GM10847 (cell line): ENCODE measurements around the gene TPST2.

Source experiments
- POLR2A ChIP-seq: IDR thresholded peaks from 2 replicates; pipeline ENCODE4 v1.6.1; 2011; ENCODE audit not compliant: insufficient read length; ENCODE audit errors: extremely low read depth

TPST2 gene

DNA sequence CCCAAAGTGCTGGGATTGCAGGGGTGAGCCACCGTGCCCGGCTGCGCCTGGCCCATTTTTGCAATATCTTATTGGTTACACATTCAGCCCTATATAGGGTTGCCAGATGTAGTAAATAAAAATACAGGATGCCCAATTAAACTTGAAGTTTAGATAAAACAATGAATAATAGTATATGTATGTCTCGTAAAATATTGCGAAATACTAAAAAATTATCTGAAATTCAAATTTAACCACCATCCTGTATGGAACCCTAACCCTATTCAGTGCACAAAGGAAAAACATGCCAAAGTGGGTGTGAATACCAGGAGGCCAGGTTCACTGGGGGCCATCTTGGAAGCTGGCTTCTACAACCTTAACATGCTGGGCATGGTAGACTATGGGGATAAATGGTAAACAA, 72.5 kb downstream of the TPST2 start:
- TF ChIP-seq POLR2A, result no peak

DNA sequence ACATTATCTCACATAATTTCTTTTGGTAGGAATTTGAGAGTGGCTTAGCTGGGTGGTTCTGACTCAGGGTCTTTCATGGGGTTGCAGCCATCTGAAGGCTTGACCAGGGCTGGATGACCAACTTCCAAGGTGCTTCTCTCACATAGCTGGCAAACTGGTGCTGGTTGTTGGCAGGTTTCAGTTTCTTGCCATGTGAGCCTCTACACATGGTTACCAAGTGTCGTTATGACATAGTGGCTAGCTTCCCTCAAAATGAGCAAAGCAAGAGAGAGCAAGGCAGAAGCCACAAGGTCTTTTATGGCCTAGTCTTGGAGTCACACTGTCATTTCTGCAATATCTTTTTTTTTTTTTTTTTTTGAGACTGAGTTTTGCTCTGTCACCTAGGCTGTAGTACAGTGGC, 73.4 kb downstream of the TPST2 start:
- no peak for TF ChIP-seq POLR2A

DNA sequence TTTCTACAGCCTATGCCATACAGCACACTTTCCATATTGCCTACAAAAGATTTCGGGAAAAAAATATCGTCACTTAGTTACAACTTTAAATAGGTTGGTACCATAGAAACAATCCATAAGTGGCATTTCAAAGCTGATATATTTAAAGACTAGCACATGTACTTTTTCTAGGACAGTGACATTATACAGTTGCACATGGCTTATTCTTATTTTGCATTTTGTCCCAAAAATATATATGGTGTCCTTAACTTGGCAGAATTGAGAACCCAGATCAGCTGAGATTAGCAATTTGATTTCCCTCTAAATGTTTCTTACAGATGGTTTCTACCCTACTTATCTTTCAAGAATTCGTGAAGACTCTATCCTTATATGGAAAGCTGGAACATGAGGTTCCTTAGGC, 74.0 kb downstream of the TPST2 start:
- TF ChIP-seq POLR2A, result no peak

DNA sequence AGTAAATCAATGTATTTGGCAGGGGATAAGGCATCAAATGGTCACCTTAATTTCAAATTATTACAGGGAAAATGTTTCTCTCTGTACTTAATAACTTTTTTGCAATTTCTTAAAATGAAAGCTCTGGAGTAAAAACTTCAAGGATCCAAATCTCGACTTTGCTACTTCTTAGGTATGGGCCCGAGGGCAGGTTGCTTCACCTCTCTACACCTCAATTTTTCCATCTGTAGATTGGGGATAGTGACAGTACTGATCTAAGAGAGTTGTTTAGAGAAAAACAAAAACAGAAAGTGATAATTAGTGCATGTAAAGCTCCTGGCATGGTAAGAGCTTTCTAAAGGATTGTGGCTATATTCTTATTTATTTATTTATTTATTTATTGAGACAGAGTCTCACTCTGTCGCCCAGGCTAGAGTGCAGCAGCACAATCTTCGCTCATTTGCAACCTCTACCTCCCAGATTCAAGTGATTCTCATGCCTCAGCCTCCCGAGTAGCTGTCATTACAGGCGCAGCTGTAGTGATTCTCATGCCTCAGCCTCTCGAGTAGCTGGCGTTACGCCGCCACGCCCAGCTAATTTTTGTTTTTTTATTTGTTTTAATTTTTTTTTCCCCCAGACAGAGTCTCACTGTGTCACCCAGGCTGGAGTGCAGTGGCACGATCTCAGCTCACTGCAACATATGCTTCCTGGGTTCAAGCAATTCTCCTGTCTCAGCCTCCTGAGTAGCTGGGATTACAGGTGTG, 75.3 kb downstream of the TPST2 start:
- no peak for TF ChIP-seq POLR2A

DNA sequence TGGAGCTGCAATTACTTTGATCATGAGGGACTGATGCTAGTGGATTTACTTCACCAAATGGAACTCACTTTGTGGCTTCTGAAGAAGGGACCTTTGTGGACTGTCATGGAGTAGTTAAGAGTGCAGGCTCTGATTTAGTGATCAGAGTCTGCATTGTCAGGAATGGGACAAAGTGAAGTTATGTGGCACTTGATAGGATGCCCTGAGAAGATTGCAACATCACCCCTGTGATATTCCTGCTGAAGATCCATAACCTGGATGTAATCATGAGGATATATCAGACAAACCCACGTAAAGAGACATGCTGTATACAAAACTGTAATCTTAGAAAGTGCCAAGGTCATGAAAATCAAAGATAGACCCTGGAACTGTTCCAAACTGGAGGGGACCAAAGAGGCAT, 76.1 kb downstream of the TPST2 start:
- no peak for TF ChIP-seq POLR2A

DNA sequence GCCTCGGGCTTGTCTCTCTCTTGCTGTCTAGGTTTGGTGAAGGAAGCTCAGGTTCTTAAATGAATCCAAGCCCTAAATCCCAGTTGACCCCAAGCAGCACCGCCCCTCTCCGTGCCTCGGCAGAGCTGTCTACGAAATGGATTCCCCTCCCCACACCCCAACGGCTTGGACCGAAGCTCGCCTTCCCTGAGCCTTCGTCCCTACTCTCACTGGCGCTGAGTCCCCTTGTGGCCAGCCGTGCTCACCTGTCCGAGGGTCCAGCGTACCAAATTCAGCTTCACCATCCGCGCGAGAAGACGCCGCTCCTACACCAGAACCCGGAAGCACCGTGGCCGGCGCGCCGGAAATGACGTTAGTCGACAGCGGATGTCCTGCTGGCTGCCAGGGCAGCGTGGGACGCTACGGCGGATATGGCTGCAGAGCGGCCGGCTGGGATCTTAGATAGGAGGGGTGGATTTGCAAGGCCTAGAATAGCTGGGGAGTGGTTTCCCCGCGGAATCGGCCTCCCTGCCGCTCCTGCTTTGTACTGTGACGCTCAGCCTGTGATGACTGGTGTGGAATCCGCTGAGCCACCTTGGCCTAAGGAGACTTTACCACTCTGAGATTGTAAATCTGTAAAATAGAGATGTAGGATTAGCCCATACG, 77.7 kb downstream of the TPST2 start, which contains the start of gene TFIP11:
Gene TFIP11, minus strand, starts transcription at position 325 of the 645 bp plus-strand sequence. CDS start 2,201 bp downstream, outside the sequence.
- TF ChIP-seq POLR2A, result peak; percentile 84

DNA sequence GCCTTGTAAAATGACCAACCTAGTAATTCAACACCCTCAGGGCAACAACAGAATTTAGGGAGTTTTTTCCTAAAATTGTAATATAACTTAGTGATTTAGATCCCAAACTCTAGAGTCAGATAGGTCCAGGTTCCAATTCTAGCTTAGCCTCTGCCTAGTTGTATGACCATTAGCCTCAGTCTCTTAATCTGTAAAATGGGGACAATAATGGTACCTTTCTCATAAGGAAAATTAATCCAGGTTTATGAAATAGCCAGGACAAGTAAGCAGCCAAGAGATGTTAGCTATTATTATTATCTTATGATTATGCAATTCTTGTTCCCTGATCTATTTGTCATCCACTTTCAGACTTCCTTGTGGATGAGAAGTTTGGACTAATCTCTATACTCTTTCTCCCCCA, 81.8 kb downstream of the TPST2 start:
- TF ChIP-seq POLR2A, result no peak

DNA sequence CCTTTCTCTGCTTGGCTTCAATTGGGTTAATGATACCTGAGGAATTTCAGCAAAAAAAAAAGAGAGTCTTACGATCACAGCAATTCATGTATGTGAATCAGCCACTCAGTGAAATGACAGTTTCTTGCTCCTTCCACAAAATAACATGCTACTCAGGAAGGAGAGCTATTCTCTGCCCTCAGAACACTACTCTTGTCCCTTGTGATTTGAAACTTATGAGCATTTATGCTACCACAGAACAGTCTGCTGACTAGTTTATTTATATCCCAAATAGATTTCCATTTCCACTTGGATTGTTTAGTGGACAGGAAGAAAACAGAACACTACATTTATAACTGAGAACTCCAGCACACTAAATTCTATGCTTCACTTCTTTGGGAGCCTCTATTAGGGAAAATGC, 86.2 kb downstream of the TPST2 start:
- no peak for TF ChIP-seq POLR2A

DNA sequence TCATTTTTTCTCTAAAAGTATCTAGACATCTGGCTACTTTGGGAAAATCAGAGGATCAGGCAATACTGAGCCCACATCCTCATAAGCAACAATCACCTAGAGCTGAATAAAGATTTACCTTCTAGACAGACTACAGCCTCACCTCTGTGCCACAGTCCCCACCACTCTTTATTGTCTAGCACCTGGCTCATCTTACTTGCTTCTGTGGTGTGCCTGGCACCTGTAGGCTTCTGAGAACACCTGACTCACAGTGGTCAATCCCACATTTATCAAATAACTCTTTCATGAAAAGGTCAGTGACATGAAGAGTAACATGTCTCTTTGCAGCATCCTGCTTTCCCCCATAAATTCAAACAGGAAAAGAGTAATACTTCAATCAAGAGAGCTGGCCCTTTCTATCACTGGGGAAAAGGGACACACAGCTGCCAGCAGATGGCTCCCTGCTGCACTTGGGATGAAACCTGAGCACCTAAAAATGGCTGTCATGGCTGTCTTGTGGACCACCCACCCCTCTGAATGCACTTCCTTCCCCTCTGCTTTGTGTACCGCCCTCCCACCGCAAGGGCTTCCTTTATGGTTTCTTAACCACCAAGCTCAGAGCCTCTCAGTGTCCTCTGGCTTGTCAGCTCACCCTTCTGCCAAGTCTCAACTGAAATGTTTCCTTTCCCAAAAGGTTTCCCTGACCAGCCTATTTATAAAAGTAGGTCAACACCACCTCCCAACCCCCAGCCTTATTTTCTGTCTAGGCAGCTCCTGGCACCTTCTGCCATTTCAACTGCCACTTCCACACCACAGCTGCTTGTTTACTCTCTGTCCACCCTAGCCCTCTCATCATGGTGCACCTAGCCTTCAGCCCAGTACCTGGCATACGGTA, 87.0 kb downstream of the TPST2 start:
- TF ChIP-seq POLR2A, result no peak

DNA sequence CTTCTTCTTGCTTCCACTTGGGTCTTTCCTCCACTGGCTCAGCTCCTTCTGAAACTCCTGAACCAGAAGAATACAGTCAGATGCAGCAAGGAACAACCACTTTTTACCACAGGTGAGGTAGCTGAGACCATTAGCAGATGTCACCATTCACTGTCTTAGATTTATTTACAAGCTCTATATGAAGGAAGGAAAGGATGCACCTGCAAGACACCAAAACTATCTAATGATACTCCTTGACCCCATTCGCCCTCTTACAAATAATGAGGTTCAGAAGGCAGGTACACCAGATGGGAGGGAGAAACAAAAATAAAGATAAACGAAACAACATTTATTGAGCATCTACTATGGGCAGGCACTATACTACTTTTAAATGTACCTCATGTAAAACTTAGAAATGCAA, 87.9 kb downstream of the TPST2 start:
- no peak for TF ChIP-seq POLR2A

DNA sequence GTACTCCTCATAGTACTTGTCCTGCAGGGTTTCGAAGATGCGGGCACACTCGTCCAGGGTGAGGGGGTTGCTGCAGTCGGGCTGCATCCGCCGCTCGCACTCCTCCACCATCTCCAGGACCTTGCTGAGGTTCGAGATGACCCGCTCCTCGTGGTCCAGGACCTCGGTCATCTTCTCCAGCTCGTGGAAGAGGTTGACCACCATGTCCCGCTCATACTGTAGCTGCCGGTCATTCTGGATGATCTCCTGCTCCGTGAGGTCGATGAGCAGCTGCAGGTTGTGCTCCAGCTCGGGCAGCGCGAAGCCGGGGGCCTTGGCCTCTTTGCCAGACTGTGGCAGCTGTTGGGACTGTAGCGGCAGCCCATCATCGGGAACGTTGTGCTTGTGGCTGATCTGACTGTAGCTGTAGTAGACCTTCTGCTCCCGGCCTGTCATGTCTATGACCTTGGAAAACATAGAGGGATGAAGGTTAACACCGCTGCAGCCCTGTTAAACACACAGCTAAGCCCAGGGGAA, 90.7 kb downstream of the TPST2 start:
- no peak for TF ChIP-seq POLR2A

DNA sequence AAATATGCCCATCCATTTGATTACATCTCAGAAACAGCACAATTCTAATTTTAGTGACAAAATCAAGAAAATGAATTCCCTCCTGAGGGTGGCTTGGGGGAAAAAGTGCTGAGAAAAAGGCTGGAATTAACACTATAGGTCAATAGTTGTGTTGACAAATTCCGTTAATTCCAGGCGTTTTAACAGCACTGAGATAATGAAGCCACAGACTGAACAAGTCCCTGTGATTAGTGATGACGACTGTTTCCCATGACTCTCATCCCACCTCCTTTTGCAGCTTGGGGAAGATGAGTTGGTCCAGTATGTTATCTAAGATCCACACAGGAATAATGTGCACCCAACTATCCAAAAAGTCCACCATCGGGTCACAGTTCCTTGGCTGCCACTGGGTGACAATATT, 93.5 kb downstream of the TPST2 start:
- TF ChIP-seq POLR2A, result no peak

DNA sequence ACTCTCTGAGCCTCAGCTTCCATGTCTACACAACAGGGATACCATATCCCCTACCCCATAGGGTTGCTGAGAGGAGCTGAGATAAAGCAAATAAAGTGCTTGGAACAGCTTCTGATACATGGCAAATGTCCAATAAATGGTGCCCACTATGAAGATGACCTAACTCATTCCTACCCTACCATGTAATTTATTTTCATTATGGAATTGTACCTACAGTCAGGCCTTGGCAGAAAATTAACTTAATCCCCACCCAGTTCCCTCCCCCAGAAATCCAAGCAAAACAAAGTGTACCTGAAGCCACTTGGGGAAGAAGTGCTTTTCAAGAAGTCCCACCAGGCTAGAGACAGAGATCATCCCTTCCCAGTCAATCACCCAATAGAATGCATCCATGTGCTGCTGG, 95.4 kb downstream of the TPST2 start:
- no peak for TF ChIP-seq POLR2A

DNA sequence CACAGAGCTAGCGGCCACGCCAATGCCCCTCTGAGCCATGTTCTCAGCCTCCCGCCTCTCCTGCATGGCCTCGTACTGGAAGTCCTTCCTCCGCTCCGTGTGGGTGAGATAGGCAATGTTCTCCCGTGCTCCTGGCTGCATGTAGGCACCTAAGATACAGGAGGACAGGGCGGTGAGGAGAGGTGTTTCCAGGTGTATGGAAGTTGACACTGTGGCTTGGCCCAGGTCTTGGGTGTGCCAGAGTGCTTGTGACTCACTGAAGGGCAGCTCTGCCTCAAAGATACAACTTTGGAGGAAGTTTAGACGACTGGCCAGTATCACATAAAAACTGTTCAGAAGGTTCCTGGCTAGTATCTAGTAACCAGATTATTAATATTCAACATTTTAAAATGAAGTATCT, 97.7 kb downstream of the TPST2 start:
- TF ChIP-seq POLR2A, result no peak

DNA sequence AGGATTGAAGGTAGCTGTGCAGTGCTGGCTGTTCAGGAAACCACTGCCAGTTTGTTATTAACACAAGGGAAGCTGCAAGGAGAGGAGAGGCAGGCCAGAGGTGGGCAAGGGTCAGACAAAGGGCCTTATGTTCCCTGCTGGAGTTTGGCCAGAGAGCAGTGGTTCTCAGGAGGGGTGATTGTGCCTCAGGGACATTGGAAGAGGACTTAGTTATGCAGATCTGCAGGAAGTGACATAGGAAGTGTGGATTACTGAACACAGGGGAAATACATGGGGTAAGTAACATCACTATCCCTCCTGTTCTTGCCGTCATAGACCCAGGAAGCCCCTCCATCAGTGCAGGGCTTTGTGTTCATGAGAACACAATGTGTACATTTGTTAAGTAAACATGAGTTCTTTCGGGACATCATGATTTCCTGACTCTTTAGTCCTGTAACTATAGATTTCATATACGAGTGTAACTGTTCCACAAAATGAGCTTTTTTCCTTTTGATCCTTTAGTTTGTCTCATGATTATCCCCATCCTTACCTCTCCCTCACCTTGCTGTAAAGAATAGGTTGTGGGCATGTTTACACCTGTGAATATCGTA, 100.4 kb downstream of the TPST2 start:
- TF ChIP-seq POLR2A, result no peak

DNA sequence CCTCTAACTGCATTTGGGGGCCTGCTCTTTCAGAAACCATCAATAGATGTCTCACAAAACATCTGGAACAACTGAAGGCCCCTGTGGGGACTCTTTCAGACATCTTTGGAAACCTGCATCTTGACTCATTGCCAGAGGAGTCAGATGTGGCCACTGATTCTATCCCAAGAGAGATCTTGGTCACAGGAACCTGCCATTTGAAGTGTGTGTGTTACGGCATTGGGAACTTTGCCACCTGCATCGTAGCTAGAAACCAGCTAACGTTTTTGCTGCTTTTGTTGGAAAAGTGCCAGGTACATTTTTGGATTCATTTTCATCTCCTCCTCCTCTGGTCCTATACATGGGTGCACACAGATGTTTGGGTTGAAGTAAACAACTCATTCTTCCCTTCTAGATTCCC, 101.9 kb downstream of the TPST2 start:
- TF ChIP-seq POLR2A, result no peak

DNA sequence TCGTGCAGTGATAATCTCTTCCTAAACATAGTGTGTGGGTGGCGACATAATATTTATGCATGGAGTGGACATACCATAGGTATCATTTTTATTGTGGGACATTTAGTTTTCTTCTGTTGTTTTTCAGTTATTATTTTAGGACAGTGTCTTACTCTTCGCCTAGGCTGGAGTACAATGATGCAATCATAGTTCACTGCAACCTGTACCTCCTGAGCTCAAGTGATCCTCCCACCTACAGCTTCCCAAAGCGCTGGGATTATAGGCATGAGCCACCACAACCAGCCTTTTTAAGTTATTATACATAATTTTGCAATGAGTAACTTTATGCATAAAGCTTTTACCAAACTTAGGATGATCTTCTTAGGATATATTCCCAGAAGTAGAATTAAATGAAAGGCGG, 103.5 kb downstream of the TPST2 start:
- TF ChIP-seq POLR2A, result no peak
